ENCODE results near the gene TMEM129.
A peak's percentile ranks its signal among the peaks of the same experiment; 100 is the strongest.

TMEM129 gene

DNA sequence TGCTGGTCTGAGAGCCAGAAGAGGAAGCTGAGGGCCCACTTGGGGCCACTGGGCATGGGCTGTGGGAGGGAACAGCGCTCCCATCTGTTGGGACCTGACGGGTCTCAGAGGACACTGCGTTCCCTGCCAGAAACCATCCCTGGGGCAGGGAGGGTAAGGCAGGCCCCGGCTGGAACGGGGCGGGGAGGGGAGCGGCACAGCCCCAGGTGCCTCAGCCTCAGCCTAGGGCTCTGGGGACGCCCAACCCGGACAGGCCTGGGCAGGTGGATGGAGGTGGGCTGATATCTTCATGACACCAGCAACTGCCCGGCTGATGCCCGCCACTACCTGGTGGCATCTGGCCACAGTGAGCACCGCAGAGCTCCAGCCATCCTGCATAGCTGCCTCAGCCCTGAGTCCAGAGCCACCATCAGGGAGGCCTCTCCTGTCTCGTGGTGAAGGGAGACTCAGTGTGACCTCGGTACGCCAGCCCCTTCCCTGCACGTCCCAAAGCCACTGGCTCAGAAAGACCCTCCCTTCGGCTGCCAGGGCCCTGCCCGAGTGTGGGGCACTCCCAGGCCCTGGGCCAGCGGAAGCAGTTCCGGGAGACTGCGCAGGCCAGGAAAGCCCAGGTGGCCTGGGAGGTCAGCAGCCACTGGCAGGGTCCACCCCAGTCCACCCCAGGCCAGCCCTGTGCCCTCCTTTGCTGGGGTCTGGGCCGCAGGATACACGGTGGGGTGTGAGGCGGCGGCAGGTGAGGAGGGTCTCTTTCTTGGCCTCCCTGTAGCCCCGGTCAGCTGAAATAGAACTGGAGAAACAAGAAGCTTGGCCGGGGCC, 37.4 kb upstream of the TMEM129 start:
- no peak for DNase-seq (ENCODE audit: low read depth)

DNA sequence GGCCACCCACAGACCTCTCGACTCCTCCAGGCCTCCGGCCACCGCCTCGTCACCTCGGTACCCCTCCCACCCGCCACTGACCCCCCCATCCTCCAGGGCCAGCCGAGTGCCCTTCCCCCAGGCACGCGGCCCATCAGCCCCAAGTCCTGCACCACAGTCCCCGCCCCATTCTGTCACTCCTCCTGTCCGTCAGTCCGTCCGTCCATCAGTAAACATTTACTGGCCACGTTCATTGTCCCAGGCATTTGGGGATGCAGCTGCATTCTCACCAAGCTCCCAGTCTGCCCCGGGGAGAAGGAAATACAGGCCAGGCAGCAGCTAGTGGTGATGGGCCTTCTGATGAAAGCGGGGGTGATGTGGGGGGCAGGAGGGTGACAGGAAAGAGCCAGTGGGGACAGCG, 36.7 kb upstream of the TMEM129 start:
- no peak for DNase-seq (ENCODE audit: low read depth)

DNA sequence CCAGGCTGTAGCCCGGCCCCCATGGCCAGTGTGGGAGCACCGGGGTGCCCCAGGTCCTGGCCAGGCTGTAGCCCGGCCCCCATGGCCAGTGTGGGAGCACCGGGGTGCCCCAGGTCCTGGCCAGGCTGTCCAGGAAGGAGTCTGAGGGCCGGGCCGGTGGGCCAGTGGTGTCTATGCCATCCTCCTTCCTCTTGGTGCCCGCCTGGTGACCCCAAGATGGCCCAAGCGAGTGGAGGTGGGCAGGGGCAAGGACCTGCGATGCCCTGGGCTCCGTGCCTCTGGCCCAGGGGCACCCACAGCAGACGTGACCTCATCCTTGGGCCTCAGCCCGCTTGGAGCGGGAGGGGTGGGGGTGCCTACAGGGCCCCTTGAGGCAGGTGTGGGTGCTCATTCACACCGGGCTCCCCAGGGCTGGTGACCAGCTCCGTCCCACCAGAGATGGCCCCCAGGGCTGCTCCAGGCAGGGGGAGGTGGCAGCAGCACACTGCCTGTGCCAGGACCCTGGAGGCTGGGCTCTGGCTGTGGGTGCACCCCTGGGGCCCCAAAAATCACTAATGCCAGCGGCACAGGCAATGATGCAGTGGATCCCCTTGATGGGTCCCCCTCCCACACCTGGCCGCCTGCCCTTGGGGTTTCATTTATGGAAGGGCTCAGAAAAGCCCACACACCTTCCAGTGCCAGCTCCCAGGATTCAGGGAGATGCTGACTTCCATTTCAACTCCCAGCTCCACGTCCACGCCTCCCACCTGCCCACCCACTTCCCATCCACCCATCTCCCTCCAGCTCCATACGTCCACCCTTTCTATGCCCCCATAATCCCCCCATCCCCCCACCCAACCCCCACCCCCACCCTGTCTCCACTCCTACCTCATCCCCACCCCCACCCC, 36.0 kb upstream of the TMEM129 start:
- DNase-seq (ENCODE audit: low read depth): no peak

DNA sequence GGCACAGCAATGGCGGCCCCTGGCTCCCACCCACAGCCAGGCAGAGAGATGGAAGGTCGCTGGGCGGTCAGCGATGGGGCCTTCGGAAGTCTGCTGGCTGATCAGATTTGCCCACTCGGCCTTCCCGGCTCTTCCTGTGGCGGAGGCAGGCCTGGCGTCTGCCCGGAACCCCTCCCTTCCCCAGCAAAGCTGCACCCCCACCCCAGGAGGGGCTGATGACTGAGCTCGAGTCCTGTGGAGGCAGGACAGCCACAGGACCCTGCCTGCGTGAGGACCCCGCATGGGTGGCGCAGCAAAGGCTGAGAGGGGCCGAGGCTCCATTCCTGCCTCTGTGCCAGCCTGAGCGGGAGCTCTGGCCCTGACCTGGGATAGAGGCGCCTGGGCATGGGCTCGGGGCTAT, 35.0 kb upstream of the TMEM129 start:
- no peak for DNase-seq (ENCODE audit: low read depth)

DNA sequence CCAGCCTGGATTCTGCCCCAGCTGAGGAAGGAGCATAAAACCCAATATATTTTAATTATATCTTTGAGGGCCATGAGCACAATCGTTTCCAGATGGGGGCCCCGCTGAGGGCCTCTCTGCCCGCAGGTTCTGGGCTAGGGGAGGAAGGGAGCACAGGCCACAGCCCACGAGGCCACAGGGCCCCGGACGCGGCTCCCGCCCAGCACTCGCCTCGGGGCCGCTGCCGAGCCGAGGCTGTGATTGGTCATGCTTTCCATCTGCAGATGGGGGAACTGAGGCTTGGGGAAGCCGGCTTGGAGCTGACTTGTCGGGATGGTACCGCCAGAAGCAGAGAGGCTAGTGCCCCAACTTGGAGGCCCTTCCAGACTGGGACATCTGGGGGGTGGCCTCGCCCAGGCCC, 34.2 kb upstream of the TMEM129 start:
- DNase-seq (ENCODE audit: low read depth): no peak

DNA sequence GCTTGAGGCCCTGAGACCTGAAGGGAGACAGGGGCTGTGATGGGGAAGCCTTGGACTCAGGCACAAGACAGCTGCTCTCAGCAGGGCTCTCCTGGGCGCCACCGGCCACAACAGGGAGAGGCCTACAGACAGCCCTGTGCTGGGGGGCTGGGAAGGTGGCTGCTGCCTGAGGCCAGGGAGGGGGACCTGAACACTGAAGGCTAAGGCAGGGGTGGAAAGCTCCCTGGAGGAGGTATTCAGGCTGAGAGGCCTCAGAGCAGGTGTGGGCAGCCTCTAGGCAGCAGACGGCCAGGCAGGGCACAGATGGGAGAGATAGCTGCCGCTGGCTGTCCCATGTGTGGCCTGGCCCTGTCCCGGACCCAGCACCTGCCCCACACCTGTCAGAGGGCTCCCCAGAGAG, 33.2 kb upstream of the TMEM129 start:
- DNase-seq (ENCODE audit: low read depth): no peak

DNA sequence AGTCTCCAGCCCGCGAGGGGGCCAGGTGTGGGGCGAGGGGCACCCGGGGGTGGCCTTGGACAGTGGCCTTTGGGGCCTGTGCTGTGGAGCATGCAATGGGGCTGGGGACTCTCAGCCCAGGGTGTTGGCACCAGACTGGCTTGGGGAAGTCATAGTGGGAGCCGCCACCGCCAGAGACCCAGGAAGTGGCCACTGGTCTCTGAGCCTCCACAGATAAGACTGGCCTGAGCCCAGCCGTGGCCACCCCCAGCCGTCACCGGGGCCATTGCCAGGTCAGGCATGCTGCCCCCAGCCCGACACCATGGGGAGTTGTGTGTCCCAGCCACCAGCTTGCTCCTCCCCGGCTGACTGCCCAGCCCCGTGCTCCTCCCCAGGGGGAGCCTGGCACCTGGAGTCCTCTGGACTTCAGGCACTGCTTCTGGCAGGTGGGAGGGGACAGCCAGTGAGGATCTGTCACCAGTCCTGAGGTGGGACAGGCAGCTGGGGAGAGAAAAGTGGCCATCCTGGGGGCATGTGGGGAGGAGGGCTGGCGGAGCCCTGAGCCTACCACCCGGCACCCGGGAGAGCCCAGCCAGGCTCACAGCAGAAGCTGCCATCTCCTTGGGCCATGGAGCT, 32.7 kb upstream of the TMEM129 start:
- no peak for DNase-seq (ENCODE audit: low read depth)

DNA sequence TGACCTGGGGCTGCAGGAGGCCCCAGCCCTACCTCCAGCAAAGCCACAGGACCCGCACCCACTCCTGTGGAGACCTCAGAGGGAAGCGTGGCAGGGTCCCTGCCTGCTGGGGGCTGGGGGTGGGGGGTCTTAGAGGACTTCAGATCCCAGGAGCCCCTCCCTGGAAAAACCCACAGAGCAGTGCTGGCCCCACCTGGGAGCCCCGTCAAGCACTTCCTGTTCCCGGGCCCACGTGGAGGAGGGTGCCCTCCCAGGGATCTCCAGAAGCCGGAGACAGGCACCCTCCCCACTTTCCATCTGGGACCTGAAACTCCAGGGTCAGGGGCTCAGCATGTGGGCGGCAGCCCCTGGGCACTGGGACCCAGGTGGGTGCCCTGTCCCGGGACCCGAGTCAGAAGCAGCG, 32.2 kb upstream of the TMEM129 start:
- DNase-seq (ENCODE audit: low read depth): no peak

DNA sequence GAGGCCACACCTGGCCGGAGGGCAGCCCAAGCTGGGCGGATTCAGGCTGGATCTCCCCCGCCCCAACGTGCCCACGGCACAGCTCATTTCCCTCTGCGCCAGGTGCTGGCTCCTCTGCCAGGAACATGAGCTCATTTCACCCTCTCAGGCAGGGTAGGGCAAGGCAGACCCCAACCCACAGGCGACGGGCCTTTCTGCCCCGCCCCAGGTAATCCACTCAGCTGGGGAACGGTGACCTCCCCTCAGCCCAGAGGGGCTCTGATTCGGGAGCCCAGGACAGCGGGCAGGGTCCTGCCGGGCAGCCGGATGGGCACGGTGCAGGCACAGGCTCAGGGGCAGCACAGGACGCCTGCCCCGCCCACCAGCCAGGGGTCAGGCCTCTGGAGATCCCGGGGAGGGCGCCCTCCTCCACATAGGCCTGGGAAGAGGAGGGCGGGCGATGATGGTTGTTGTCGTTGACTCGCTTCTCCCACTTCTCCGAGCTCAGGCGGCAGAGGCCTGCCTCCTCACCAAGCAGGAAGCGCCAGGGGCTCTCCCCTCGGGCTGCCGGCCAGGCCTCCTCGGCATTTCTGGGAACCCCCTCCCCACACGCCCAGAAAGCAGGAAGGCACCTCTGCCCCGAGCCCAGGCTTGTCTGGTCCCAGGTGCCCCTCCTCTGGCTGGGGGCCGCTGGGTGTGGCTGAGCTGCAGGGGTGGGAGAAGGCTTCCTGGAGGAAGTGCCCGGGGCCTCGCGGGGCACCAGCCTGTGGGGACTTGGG, 31.3 kb upstream of the TMEM129 start:
- DNase-seq (ENCODE audit: low read depth): no peak

DNA sequence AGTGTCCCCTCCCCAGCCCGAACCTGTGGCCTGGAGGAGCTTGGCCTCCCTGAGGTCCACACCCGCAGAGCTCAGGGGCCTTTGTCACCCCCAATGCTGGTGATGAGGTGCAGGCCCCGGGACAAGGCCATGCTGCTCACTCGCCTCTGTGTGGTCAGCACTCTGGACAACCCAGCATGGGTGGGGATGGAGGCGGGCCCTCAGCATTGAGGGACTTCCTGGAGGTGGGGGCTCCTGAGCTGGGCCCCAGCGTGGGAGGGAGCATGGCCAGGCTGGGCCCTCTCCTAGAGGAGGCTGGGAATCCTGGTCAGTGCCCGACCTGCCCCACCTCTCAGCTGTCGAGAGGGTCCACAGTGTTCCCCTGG, 30.8 kb upstream of the TMEM129 start:
- DNase-seq (ENCODE audit: low read depth): no peak

DNA sequence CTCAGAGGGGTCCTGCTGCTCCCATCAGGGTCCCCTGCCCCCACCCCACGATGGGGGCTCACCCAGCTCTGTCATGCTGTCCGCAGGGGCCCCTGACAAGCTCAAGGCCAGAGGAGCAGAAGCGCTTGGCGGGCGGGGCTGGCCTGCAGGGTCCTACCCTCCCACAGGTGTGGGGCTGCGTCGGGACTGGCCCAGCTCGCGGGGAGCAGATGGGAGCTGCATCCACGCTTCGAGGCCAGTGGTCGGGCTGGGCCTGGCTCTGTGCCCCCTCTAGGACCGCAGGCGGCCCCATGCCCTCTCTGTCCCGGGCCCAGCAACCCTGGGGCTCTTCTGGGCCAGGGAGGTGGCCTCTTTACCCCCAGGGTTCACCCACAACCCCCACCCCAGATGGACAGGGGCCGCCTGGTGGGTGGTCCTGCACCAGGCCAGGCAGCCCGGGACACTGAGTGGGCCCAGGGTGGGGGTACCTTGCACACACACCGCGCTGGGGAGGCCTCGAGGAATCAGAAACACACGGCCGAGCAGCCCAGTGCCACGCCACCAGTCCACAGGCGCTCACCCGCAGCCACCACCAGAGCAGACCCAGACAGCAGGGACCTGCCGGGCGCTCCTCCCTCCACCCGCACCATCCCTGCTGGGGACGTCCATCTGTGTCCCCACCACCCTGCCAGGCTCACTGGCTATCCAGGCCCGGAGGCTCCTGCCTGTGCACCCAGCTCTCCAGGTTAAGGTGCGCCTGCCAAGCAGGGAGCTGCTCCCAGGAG, 30.2 kb upstream of the TMEM129 start:
- DNase-seq (ENCODE audit: low read depth): no peak

DNA sequence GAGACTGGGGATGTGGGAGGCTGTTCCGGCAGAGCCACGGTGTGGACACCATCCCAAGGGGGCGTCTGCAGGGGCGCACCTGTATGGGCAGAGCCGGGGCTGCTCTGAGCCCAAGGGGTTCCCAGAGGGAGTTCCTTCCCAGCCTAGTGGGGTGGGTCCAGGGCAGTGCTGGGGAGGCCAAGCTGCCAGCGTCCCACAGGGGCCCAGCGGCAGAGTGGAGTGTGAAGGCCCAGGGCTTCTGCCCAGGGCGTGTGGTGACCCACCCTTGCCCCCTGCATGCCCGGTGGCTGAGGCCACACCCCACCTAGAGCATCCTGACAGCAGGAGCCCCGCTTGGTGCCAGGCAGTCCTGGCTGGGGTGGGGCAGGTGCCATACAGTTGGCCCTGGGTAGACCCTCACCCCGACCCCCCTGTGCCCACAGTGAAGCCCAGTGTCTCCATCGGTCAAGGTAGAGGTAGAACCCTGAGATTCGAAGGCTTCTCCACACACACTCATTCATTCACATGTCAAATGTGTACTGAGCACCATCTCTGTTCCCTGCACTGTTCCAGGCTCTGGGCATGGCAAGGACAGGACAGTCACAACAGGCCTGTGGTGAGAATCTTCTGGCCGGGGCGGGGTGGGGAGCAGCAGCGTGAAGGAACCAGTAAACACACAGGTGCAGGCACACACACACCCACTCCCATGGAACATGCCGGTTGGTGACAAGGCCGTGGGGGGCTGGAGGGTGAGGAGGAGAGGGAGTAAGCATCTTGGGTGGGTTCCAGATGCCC, 29.4 kb upstream of the TMEM129 start:
- no peak for DNase-seq (ENCODE audit: low read depth)

DNA sequence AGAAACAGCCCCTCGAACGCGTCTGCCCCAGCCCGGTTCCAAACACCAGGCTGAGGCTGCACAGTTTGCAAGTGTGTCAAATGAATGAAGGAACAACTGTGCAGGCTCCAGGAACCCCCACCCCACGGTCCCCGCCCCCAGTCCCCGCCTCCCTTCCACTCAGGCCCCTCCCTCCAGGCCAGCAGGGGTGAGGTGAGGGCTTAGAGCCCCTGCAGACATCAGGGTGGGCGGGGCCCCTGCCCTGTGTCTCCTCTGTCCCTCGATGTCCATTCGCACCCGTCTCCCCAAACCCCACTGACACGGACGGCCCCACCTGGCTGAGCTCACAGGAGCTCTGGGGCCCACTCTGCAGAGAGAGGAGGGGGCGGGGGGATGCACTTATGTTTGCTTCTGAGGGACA, 28.7 kb upstream of the TMEM129 start:
- no peak for DNase-seq (ENCODE audit: low read depth)

DNA sequence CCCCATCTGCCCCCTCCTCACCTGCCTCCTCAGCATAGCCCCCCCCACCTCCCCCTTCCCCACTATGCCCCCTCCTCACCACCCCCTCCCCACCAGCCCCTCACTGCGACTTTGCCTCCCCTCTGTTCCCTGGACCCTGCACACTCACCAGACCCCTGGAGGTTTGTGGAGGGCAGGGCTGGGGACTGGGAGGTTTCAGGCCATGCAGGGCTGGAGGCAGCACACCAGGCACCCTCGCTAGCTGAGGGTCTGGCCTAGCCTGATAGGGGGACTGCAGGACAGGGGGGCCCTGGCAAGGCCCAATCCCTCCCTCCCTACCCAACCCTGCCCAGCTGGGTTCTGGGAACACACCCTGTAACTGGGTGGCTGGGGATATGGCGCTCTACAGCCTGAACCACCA, 28.2 kb upstream of the TMEM129 start:
- DNase-seq (ENCODE audit: low read depth): no peak

DNA sequence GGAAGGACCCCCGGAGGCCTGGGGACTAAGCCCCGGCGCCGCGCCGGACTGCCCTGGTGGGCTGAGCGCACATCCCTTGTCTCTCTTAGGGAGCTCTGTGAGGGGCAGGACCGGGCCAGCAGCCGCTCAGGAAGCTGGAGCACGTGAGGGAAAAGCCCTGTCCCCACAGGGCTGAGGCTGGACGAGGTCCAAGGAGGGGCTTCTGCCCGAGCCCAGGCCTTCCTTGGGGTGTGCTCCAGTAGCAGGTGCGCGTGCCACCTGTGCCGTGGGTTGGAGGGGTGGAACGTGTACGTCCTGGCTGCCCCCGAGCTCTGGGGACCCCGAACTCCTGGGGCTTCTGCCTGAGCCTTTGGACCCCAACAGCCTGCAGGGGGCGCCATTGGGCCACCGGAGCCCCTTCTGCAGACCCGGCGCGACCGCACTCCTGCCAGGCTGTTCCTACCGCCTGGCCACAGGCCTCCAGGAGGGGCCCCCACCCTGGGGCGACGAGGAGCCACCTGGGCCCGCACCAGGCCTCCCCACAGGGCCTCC, 27.4 kb upstream of the TMEM129 start:
- peak; percentile 77 for DNase-seq (ENCODE audit: low read depth)

DNA sequence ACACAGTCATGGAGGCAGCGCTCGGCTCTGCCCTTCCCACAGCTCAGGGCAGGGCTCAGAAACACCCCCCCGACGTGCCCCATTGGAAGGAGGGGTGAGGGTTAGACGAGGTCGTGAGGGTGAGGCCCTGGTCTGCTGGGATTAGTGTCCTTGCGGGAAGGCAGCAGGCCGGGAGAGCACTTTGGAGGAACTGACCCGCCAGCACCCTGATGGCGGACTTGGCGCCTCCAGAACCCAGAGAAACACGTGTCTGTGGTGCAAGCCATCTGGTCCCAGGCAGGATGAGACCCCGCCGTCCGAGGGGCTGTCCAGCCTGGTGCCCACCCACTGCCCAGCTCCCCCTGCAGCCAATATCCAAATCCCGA, 26.5 kb upstream of the TMEM129 start:
- DNase-seq (ENCODE audit: low read depth): no peak

DNA sequence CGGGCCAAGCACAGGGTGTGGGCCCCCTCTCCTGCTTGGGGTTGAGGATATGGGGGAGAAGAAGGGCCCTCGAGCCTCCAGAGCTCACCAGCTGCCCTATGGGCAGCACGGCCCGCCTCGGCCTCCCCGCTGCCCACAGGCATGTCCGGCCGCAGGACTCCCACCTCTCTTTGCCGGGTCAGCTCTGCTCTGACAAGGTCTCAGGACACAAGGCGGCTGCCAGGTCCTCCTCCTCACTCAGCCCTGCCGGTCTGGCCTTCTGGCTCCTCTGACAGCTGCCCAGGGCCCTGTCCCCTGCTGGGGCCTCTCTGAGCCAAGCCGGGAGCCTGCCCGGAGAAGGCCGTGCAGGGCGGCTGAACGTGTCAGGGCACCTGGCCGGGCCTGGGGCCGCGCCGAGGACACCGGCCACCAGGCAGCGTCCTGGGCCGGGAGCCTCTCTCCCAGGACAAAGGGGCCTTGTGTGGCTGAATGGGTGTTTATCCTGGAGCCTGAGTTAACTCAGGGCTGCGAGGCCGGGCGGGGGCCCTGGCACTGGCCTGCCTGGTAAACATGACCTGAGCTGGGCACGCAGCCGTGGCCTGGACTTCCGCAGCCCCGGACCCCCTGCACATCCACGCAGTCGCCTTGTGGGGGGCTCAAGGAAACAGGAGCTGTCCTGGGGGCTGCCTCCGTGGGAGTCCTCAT, 25.9 kb upstream of the TMEM129 start:
- no peak for DNase-seq (ENCODE audit: low read depth)

DNA sequence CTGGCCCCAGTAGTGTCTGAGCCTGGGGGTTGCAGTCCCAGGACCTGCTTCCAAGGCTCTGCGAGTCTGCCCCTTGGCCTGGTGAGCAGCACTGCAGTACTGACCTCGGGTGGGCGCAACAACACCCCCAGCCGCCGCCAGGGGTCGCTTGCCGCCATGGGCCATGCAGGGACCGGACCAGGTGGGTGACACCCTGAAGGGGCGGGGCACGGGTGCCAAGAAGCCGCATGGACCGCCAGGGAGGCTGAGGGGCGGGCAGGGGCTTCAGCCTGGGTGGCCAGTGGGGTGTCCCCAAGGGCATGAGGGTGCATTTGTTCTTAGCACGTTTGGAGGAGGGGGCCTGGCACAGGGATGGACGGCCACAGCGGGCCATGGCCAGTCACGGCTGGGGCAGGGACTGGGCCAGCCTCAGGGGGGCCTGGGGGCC, 25.2 kb upstream of the TMEM129 start:
- DNase-seq (ENCODE audit: low read depth): peak; percentile 67

DNA sequence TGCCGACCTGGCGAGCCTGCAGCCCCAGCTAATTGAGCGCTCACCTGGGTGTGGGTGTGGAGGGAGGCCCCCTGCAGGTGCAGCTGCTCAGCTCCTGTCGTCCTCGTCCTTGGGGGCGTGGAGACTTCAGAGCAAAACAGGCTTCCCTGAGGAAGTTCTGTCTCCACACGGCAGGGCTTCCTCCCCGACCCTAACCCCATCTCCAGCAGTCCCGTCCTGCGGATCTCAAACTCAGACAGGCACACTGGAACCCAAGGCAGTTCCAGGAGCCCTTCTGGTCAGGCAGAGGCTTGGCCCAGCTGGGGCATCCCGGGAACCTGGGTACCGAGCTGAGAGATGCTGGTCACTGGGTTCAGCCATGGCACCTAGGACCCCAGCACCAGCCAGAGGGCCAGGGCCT, 24.6 kb upstream of the TMEM129 start:
- no peak for DNase-seq (ENCODE audit: low read depth)

DNA sequence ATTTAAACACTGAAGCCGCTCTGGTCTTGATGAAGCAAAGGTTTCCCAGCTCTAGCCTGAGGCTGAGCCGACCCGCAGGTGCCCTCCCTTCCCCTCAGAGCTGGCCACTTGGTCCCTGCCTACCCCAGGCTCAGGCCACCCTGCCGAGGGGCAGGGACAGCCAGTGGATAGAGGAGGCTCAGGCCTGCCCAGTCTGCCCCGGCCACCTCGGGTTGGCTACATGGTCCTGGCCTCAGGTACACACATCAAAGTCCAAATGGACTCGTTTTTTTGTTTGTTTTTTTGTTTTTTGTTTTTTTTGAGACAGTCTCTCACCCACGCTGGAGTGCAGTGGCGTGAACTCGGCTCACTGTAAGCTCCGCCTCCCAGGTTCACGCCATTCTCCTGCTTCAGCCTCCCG, 24.0 kb upstream of the TMEM129 start:
- DNase-seq (ENCODE audit: low read depth): no peak

Data from activated T-cell treated with anti-CD3 and anti-CD28 coated beads for 1 hour (primary cell).